GM19467 (cell line): ENCODE measurements around the gene PAN3.

Experiments used
- ATAC-seq: cut with Tn5 transposase; IDR thresholded peaks from one replicate; pipeline ENCODE4 v1.9.1; 2021; ENCODE audit warnings: mild to moderate bottlenecking, moderate library complexity; ENCODE audit not compliant: unreplicated experiment

The PAN3 gene

GRCh38 chr13:28336193-28336657 is 197.9 kb downstream of the PAN3 start:
- no peak for ATAC-seq

- ATAC-seq: no peak
These were observed 199.0 kb downstream of the PAN3 start for GRCh38 chr13:28337166-28338005.

- ATAC-seq: no peak
These were observed 199.7 kb downstream of the PAN3 start for GRCh38 chr13:28338006-28338574.

DNA sequence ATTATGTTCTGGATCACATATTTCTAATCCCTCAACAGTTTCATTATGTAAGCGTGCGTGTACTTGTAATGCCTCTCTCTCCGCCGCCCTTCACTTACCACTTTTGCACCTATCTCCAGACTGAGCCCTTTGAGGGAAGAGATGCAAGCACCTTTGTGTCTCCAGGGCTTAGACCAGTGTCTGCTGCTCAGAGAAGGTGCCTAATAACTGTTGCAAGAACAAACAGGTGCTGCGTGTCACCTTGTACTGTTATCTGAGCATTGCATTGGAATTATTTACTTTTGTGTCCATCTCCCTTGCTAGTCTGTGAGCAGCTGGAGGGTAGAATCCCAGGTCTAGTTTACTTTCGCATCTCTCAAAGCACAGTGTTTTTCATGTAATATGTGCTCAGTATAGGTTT is 200.4 kb downstream of the PAN3 start:
- no peak for ATAC-seq

DNA sequence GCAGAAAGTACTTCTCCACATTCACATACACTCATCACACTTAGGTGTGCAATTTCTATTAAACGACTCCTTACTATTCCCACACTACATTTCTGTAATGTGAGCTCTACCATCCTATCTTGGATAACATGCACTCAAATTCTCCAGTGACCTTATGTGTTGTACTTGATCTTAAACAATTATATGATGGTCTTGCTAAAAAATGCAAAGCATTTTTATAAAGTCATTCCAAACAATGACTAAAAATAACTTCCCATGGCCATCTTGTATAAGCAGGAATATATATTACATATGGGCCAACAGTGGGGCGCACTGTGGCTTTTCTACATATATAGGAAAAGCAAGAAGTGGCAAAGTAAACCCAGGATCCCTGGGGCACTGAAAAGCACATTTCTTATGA is 201.1 kb downstream of the PAN3 start:
- no peak for ATAC-seq

- ATAC-seq: no peak
These were observed 202.0 kb downstream of the PAN3 start for GRCh38 chr13:28340272-28340793.

DNA sequence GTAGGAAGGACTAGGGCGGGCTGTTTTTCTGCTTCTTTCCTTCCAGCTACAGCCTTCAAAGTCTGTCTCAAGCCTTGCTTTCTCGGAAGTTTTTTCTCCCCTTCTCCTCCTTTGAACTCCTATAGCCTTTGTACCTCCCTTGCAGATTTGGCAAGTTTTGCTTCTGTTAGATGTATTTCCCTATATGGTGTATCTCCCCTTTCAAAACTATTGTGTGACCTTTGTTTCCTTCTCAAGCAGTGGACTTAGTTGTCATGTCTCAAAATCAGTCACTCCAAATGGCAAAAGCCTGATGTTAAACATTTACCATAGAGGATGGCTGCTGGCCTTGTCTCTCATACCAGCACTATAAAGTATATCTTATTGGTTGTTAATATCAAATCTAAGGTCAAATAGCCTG is 203.9 kb downstream of the PAN3 start:
- no peak for ATAC-seq

- ATAC-seq: no peak
These were observed 205.8 kb downstream of the PAN3 start for GRCh38 chr13:28344163-28344562.
